Kidney tubule cell (primary cell): Measurements from ENCODE around the gene ZFP82.

Experiments used
- DNase-seq: peaks from one replicate; pipeline ENCODE4 v3.0.0-alpha.2; 2018; ENCODE audit warnings: low spot score

Gene ZFP82

DNA sequence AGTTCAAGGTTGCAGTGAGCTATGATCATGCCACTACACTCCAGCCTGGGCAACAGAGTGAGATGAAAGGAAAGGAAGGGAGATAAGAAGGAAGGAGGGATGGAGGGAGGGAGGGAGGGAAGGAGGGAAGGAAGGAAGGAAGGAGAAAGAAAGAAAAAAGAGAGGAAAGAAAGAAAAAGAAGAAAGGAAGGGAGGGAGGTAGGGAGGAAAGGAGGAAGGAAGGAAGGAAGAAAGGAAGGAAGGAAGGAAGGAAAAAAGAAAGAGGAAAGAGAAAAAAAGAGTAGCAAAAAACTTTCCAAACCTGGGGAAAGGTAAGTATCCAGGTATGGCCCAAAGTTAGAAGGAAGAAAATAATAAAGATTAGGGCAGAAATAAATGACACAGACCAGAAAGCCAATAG lies 46.6 kb downstream of the ZFP82 start:
- DNase-seq: no peak

DNA sequence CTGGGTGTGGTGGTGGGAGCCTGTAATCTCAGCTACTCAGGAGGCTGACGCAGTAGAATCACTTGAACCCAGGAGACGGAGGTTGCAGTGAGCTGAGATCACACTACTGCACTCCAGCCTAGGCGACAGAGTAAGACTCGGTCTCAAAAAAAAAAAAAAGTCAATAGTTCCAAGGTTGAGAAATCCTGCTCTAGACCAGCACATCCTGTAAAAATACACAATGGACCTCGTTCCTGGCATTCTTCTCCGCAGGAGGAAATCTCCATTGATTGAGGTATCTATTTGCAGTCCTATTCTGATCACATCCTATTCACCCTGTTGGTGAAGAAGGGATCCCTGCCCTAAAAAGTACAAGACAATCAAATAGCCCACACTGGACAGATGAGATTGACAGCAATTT lies 54.6 kb downstream of the ZFP82 start:
- DNase-seq: no peak
